Panc1 (cell line): ENCODE data around the gene KCNQ1. TPM values are rescaled to one million over a fixed set of nuclear protein-coding genes. Genes with fewer than 3 reads are reported as not detected.

Experiments
- ATAC-seq: fragments of 200-7000 bp; cut with Tn5 transposase; 2 replicates; pipeline ENCODE4 v1.9.1; 2020; ENCODE audit warnings: mild to moderate bottlenecking, moderate library complexity
- BruUV-seq: library from RNA; stranded (reverse); fragments of 400-500 nt; replicated peaks from 2 replicates; lab custom pipeline; 2021; lab: Mats Ljungman, UMichigan
- CTCF ChIA-PET: fragments of 300-600 bp; sonication (Branson Sonifier 250); formaldehyde crosslinking; loops from one replicate; lab custom pipeline; 2022; ENCODE audit warnings: antibody characterized with exemption; lab: Charles Lee
- POLR2A ChIA-PET: fragments of 300-600 bp; sonication (Branson Sonifier 250); formaldehyde crosslinking; loops from one replicate; lab custom pipeline; 2022; ENCODE audit warnings: antibody characterized with exemption; lab: Charles Lee
- DNase-seq: peaks from one replicate; pipeline ENCODE4 v3.0.0-alpha.2; 2010; ENCODE audit warnings: low read depth, low spot score
- H3K27ac ChIP-seq: 2 replicates; pipeline ENCODE4 v1.5.1; 2011; ENCODE audit warnings: mild to moderate bottlenecking, low read length, inconsistent platforms
- H3K27me3 ChIP-seq: fragments of 200-500 bp; sonication (Bioruptor generic); 2 replicates; pipeline ENCODE4 v1.6.0; 2014; ENCODE audit warnings: low read length, inconsistent platforms; ENCODE audit not compliant: control insufficient read depth, insufficient read depth
- H3K36me3 ChIP-seq: fragments of 200-500 bp; sonication (Bioruptor generic); 2 replicates; pipeline ENCODE4 v1.5.1; 2014; ENCODE audit warnings: inconsistent platforms, mild to moderate bottlenecking, low read length, moderate library complexity; ENCODE audit not compliant: control insufficient read depth, insufficient read depth
- H3K4me1 ChIP-seq: 2 replicates; pipeline ENCODE4 v1.5.1; 2011; ENCODE audit warnings: inconsistent platforms, mild to moderate bottlenecking, low read length, moderate library complexity; ENCODE audit not compliant: control insufficient read depth, insufficient read depth
- H3K4me3 ChIP-seq, 2 experiments: 2 replicates each; pipeline ENCODE4 v1.5.1; 2011 to 2012; ENCODE audit warnings: low read depth in 2 of 2, low read length in 2 of 2, mild to moderate bottlenecking in 2 of 2, inconsistent platforms in 1 of 2, moderate library complexity in 1 of 2
- H3K9me3 ChIP-seq: fragments of 200-500 bp; sonication (Bioruptor generic); 2 replicates; pipeline ENCODE4 v1.5.1; 2014; ENCODE audit warnings: low read depth, mild to moderate bottlenecking, inconsistent platforms, low read length, moderate library complexity; ENCODE audit not compliant: control insufficient read depth, insufficient read depth
- POLR2AphosphoS5 ChIP-seq: IDR thresholded peaks from 2 replicates; pipeline ENCODE4 v1.6.1; 2012; ENCODE audit warnings: mild to moderate bottlenecking, low read depth, low read length, moderate library complexity
- REST ChIP-seq, 2 experiments: IDR thresholded peaks; 2 replicates each; pipeline ENCODE4 v1.6.1; 2011 to 2012; ENCODE audit warnings: low read depth in 2 of 2, control low read depth in 1 of 2, low read length in 1 of 2, mild to moderate bottlenecking in 1 of 2, moderate library complexity in 1 of 2; ENCODE audit not compliant: insufficient read depth in 1 of 2
- SIN3A ChIP-seq: IDR thresholded peaks from 2 replicates; pipeline ENCODE4 v1.6.1; 2012; ENCODE audit warnings: low read depth, mild to moderate bottlenecking, low read length, moderate library complexity, borderline replicate concordance; ENCODE audit not compliant: insufficient read depth
- TCF7L2 ChIP-seq: IDR thresholded peaks from 2 replicates; pipeline ENCODE4 v1.6.1; 2011; ENCODE audit warnings: mild to moderate bottlenecking, low read depth, low read length, inconsistent platforms
- in situ Hi-C: cut with HindIII; loops from 2 replicates; pipeline ENCODE4 v1.10.0; 2016; ENCODE audit warnings: low sequenced_read_pairs, low pct_unique_long_range_greater_than_20kb
- intact Hi-C: fragments of 100-400 bp; cut with micrococcal nuclease; formaldehyde crosslinking; loops from one replicate; pipeline ENCODE4 v1.10.0; 2022; ENCODE audit not compliant: unreplicated experiment
- total RNA-seq: library from RNA; stranded (reverse); gene quantifications from one replicate; pipeline ENCODE4 v1.2.1, GENCODE V29; 2021; ENCODE audit not compliant: unreplicated experiment
- TF ChIP-seq, protein P1 (sequence below): fragments of 450-650 bp; IDR thresholded peaks from 2 replicates; pipeline ENCODE4 v1.5.1; 2017; ENCODE audit warnings: mild to moderate bottlenecking

The KCNQ1 gene
- total RNA-seq, 1 experiment from 2014 or later, result 1.0 TPM

DNA sequence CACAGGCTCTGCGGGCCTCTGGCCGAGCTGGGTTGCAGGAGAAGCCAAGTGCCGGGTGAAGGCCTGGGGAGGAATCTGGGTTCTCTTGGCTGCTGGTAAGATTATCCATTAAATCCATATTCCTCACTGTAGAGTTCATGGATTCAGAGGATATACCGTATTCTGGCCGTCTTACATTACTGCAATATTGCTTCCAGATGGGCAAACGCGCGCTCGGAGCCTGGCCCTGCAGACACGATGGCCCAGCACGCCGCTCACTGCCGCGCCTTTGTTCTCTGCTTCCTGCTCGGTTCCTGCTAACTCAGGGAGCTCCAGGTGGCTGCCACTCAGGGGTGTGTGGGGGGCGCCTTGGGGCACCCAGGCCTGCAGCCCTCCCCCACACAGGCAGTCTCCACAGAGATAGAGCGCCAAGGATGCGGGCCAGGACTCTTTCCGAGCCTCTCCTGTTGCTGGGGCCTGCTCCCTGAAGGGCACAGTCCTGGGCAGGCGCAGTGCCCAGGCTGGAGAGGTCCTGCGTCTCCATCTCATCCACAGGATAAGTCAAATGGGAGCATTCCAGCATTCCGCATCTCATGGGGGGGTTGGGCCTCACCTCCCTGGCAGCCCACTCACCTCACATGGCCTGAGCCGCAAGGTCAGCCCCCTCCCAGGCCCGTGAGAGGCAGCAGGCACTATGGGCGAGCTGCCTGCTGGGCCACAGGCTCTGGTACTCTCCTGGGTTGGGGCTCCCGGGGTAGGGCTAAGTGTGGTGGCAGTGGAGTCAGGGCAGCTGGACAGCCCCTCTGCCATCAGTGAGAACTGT is 269.1 kb downstream of the KCNQ1 start:
- H3K9me3 ChIP-seq, result no peaks in the 10 kb centered on the region
- TF ChIP-seq POLR2AphosphoS5, result no peak
- TF ChIP-seq TCF7L2, result no peak
- TF ChIP-seq REST (IDR thresholded peaks at IDR 0.05; ENCODE audit: insufficient read depth in 1 of 2, low read depth in 2 of 2, low read length in 1 of 2), result no peak
- TF ChIP-seq, protein P1, sequence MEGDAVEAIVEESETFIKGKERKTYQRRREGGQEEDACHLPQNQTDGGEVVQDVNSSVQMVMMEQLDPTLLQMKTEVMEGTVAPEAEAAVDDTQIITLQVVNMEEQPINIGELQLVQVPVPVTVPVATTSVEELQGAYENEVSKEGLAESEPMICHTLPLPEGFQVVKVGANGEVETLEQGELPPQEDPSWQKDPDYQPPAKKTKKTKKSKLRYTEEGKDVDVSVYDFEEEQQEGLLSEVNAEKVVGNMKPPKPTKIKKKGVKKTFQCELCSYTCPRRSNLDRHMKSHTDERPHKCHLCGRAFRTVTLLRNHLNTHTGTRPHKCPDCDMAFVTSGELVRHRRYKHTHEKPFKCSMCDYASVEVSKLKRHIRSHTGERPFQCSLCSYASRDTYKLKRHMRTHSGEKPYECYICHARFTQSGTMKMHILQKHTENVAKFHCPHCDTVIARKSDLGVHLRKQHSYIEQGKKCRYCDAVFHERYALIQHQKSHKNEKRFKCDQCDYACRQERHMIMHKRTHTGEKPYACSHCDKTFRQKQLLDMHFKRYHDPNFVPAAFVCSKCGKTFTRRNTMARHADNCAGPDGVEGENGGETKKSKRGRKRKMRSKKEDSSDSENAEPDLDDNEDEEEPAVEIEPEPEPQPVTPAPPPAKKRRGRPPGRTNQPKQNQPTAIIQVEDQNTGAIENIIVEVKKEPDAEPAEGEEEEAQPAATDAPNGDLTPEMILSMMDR, result no peak
- TF ChIP-seq SIN3A, result no peak
- DNase-seq (no peak), ATAC-seq (no peak)
- no peak overlapping the region for H3K4me3 ChIP-seq
- intact Hi-C loops (no loop called here), in situ Hi-C loops (no loop called here)
- no peaks in the 10 kb centered on the region for H3K36me3 ChIP-seq
- no peaks in the 10 kb centered on the region for H3K4me1 ChIP-seq
- no TSS peak for BruUV-seq
- no peaks in the 10 kb centered on the region for H3K27me3 ChIP-seq
- CTCF ChIA-PET, result no interaction called here
- no peak overlapping the region for H3K27ac ChIP-seq
- POLR2A ChIA-PET, result no interaction called here

- no TSS peak for BruUV-seq
- in situ Hi-C loops, result no loop called here
- no peaks in the 10 kb centered on the region for H3K4me1 ChIP-seq
- no peak overlapping the region for H3K4me3 ChIP-seq
- ATAC-seq (no peak), DNase-seq (no peak)
- intact Hi-C loops, result no loop called here
- TF ChIP-seq SIN3A (no peak), POLR2AphosphoS5 (no peak), REST (IDR thresholded peaks at IDR 0.05; ENCODE audit: insufficient read depth in 1 of 2, low read depth in 2 of 2, low read length in 1 of 2) (no peak), TCF7L2 (no peak)
- TF ChIP-seq, protein P1, result no peak
- no peaks in the 10 kb centered on the region for H3K27me3 ChIP-seq
- no peaks in the 10 kb centered on the region for H3K36me3 ChIP-seq
- H3K9me3 ChIP-seq, result no peaks in the 10 kb centered on the region
- ChIA-PET CTCF (no interaction called here), POLR2A (no interaction called here)
- no peak overlapping the region for H3K27ac ChIP-seq
Observed at GRCh38 chr11:2714463-2714800, 269.6 kb downstream of the KCNQ1 start.
